Gastroesophageal sphincter (tissue), 3 donors: ENCODE results near the gene RNF213.

Experiments
- CTCF ChIP-seq, 4 experiments: fragments of 200-600 bp in 2 of 4; fragments of 450-650 bp in 2 of 4; sonication (generic) in 1 of 4; IDR thresholded peaks; one replicate each; pipeline ENCODE4 v1.5.1; 2017 to 2019; ENCODE audit warnings: antibody characterized with exemption in 4 of 4, mild to moderate bottlenecking in 2 of 4, moderate library complexity in 2 of 4
- POLR2A ChIP-seq, 2 donors: fragments of 450-650 bp; IDR thresholded peaks; one replicate each; pipeline ENCODE4 v1.6.1; 2017; ENCODE audit warnings: antibody characterized with exemption in 2 of 2, mild to moderate bottlenecking in 2 of 2, moderate library complexity in 1 of 2

GRCh38 chr17:80422981-80423380, 162.3 kb downstream of the RNF213 start:
- TF ChIP-seq POLR2A (IDR thresholded peaks at IDR 0.05) (no peak), CTCF (IDR thresholded peaks at IDR 0.05) (no peak)
